22Rv1 (cell line): ENCODE data around the gene POLR2H.

Experiments
- ZFX ChIP-seq: fragments of 450-650 bp; IDR thresholded peaks from 2 replicates; pipeline ENCODE4 v1.6.1; 2017; ENCODE audit warnings: antibody characterized with exemption, borderline replicate concordance
- TF ChIP-seq, protein P1 (sequence below): fragments of 450-650 bp; IDR thresholded peaks from 2 replicates; pipeline ENCODE4 v1.5.1; 2017; ENCODE audit warnings: mild to moderate bottlenecking

DNA sequence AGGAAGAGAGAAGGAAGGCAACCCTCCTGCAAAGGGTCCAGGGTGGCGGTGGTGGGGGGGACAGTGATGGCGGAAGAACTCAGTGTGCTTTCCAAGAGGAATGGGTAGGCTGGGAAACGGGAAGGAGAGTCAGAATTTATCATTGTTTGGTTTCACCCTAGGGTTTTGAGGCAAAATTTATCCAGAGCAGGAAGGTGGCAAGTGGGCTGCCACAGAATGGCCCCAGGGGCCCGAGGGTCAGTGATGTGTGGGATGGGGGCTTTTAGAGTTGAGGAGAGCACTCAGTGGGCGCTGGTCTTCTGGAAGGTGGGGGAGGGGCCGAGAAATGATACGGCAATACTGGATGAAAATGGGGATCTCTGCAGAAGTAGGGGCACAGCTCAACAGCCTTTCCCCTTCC lies 23.5 kb upstream of the POLR2H start:
- TF ChIP-seq, protein P1, sequence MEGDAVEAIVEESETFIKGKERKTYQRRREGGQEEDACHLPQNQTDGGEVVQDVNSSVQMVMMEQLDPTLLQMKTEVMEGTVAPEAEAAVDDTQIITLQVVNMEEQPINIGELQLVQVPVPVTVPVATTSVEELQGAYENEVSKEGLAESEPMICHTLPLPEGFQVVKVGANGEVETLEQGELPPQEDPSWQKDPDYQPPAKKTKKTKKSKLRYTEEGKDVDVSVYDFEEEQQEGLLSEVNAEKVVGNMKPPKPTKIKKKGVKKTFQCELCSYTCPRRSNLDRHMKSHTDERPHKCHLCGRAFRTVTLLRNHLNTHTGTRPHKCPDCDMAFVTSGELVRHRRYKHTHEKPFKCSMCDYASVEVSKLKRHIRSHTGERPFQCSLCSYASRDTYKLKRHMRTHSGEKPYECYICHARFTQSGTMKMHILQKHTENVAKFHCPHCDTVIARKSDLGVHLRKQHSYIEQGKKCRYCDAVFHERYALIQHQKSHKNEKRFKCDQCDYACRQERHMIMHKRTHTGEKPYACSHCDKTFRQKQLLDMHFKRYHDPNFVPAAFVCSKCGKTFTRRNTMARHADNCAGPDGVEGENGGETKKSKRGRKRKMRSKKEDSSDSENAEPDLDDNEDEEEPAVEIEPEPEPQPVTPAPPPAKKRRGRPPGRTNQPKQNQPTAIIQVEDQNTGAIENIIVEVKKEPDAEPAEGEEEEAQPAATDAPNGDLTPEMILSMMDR = no peak
- TF ChIP-seq ZFX = no peak
